HuH-7 (cell line): ENCODE measurements around the gene ST6GAL1.

Experiments used
- DNase-seq: peaks from one replicate; pipeline ENCODE4 v3.0.0; 2011; ENCODE audit warnings: low spot score

Gene ST6GAL1

GRCh38 chr3:186915806-186916796 lies 14.2 kb upstream of the ST6GAL1 start:
- DNase-seq = no peak

- no peak for DNase-seq
Measured at GRCh38 chr3:186917512-186918312, 12.6 kb upstream of the ST6GAL1 start.

- no peak for DNase-seq
Measured at GRCh38 chr3:186920301-186920700, 10.0 kb upstream of the ST6GAL1 start.

- DNase-seq = no peak
Measured at GRCh38 chr3:186920796-186921195, 9.5 kb upstream of the ST6GAL1 start.

GRCh38 chr3:186921578-186921977 lies 8.7 kb upstream of the ST6GAL1 start:
- no peak for DNase-seq

GRCh38 chr3:186922224-186922623 lies 8.1 kb upstream of the ST6GAL1 start:
- no peak for DNase-seq

- DNase-seq = no peak
Measured at GRCh38 chr3:186922790-186923189, 7.5 kb upstream of the ST6GAL1 start.

- DNase-seq = no peak
Measured at GRCh38 chr3:186923241-186923640, 7.1 kb upstream of the ST6GAL1 start.

- DNase-seq = no peak
Measured at GRCh38 chr3:186925826-186926225, 4.5 kb upstream of the ST6GAL1 start.

GRCh38 chr3:186929186-186929585 lies 1.1 kb upstream of the ST6GAL1 start:
- no peak for DNase-seq

- DNase-seq = no peak
Measured at GRCh38 chr3:186929685-186930084, 641 bp upstream of the ST6GAL1 start.

- peak; percentile 77 for DNase-seq
Measured at GRCh38 chr3:186930641-186931531, 560 bp downstream of the ST6GAL1 start.

GRCh38 chr3:186931532-186932280 lies 1.4 kb downstream of the ST6GAL1 start:
- peak; percentile 72 for DNase-seq

- DNase-seq = no peak
Measured at GRCh38 chr3:186932281-186933181, 2.2 kb downstream of the ST6GAL1 start.

GRCh38 chr3:186933816-186934215 lies 3.5 kb downstream of the ST6GAL1 start:
- DNase-seq = no peak

- DNase-seq = no peak
Measured at GRCh38 chr3:186935133-186935532, 4.8 kb downstream of the ST6GAL1 start.

GRCh38 chr3:186937017-186937875 lies 6.9 kb downstream of the ST6GAL1 start:
- no peak for DNase-seq

GRCh38 chr3:186938716-186939115 lies 8.4 kb downstream of the ST6GAL1 start:
- DNase-seq = no peak

- DNase-seq = no peak
Measured at GRCh38 chr3:186939536-186939935, 9.2 kb downstream of the ST6GAL1 start.
